Lower lobe of right lung (tissue), 2 donors: ENCODE data around the gene TREML4. TPM values are rescaled to one million over a fixed set of nuclear protein-coding genes. Genes with fewer than 3 reads are reported as not detected.

Source experiments
- ATAC-seq, 2 donors: fragments of 200-7000 bp; cut with Tn5 transposase; one replicate each; pipeline ENCODE4 v1.9.1; 2020 to 2022; ENCODE audit warnings: mild to moderate bottlenecking in 2 of 2, moderate library complexity in 2 of 2
- DNase-seq: peaks from one replicate; pipeline ENCODE4 v3.0.0-alpha.2; 2020
- H3K27ac ChIP-seq: fragments of 200-600 bp; one replicate; pipeline ENCODE4 v1.8.0; 2022
- H3K27me3 ChIP-seq: fragments of 200-600 bp; one replicate; pipeline ENCODE4 v1.8.0; 2022; ENCODE audit warnings: low read depth
- H3K36me3 ChIP-seq: fragments of 200-600 bp; one replicate; pipeline ENCODE4 v1.8.0; 2022; ENCODE audit warnings: mild to moderate bottlenecking
- H3K4me1 ChIP-seq: fragments of 200-600 bp; one replicate; pipeline ENCODE4 v1.8.0; 2022
- H3K4me3 ChIP-seq: fragments of 200-600 bp; one replicate; pipeline ENCODE4 v1.8.0; 2022; ENCODE audit warnings: mild to moderate bottlenecking
- H3K9me3 ChIP-seq: fragments of 200-600 bp; one replicate; pipeline ENCODE4 v1.8.0; 2022
- intact Hi-C: fragments of 100-400 bp; cut with DNase I; formaldehyde crosslinking; loops from one replicate; pipeline ENCODE4 v1.11.0; 2022
- total RNA-seq: library from RNA; stranded (reverse); fragmentation: NEBNext Ultra II Directional; extraction: Animal tissue kit (Norgen Biotek cat#: 25700); gene quantifications from one replicate; pipeline ENCODE4 v1.2.1, GENCODE V29; 2021
- TF ChIP-seq, protein P1 (sequence below): fragments of 200-600 bp; IDR thresholded peaks from one replicate; pipeline ENCODE4 v1.8.0; 2022; ENCODE audit warnings: antibody characterized with exemption, mild to moderate bottlenecking
- donor health status: DM: no; HTN: yes; CAD: no; lungs with severe emphysema.

TREML4 gene
- total RNA-seq, 1 donor from 2014 or later = not detected

DNA sequence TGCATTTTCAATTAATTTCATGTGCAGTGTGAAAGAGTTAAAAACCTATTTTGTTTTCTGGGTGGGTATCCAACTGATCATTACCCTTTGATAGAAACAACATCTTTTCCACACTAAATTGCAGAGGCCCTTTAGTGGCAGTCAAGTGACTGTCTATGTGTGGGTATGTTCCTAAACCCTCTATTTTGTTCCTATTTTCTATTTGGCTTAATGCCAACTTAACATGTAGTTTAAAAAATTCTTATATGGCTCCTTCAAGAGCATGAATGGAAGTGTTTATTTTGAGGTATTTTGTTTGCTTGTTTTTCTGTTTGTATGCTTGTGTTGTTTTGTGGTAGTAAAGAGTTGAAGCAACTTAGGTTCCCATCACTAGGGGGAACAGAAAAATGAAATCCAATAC lies 38.4 kb downstream of the TREML4 start:
- Histone ChIP-seq H3K27me3 (no peaks in the 10 kb centered on the region), H3K27ac (no peak overlapping the region), H3K9me3 (peaks cover 22% of the 10 kb centered on the region), H3K4me1 (no peaks in the 10 kb centered on the region), H3K36me3 (no peaks in the 10 kb centered on the region), H3K4me3 (no peak overlapping the region)
- TF ChIP-seq, protein P1, sequence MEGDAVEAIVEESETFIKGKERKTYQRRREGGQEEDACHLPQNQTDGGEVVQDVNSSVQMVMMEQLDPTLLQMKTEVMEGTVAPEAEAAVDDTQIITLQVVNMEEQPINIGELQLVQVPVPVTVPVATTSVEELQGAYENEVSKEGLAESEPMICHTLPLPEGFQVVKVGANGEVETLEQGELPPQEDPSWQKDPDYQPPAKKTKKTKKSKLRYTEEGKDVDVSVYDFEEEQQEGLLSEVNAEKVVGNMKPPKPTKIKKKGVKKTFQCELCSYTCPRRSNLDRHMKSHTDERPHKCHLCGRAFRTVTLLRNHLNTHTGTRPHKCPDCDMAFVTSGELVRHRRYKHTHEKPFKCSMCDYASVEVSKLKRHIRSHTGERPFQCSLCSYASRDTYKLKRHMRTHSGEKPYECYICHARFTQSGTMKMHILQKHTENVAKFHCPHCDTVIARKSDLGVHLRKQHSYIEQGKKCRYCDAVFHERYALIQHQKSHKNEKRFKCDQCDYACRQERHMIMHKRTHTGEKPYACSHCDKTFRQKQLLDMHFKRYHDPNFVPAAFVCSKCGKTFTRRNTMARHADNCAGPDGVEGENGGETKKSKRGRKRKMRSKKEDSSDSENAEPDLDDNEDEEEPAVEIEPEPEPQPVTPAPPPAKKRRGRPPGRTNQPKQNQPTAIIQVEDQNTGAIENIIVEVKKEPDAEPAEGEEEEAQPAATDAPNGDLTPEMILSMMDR = no peak
- DNase-seq (no peak), ATAC-seq (no peak)
- intact Hi-C loops = no loop called here

DNA sequence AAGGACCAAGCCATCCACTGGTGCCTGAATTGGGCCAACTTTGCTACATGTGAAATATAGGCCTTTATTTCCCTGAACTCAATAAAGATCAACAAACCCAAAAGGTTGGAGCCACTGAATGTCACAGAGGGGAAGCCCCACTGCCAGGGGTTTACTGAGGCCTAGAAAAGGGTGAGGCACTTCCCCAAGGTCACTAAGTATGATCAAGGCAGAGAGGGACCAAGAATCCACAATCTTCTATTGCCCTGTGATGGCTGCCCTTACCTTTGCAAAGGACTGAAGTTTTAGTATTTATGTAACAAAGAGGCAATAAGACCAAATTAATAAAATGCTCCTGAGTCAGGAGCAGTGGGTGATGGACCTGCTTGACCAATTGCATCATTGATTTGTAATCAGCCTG lies 40.3 kb downstream of the TREML4 start:
- DNase-seq (no peak), ATAC-seq (no peak)
- Histone ChIP-seq H3K27ac (no peak overlapping the region), H3K9me3 (peaks cover 4% of the 10 kb centered on the region), H3K4me3 (no peak overlapping the region), H3K27me3 (no peaks in the 10 kb centered on the region), H3K4me1 (peaks cover 4% of the 10 kb centered on the region), H3K36me3 (no peaks in the 10 kb centered on the region)
- TF ChIP-seq, protein P1 = no peak
- intact Hi-C loops = no loop called here

DNA sequence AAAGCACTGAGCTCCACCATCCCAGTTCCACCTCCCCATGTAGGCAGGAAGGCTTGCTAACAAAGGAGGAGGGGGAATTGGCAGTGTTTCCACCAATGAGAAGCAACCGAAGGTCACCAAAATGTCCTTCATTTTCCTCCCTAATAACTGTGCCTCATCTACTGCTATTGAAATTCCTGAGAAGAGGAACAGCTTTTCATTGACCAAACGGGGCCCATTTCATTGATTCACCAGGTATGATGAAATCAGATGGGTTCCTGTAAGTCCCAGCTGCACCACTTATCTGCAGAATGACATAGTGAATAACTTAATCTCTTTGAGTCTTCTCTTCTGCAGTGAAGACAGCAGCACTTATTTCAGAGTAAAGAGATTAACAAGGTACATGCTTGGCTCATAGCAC lies 41.0 kb downstream of the TREML4 start:
- Histone ChIP-seq H3K4me3 (no peak overlapping the region), H3K36me3 (no peaks in the 10 kb centered on the region), H3K27me3 (no peaks in the 10 kb centered on the region), H3K27ac (no peak overlapping the region), H3K4me1 (peaks cover 4% of the 10 kb centered on the region), H3K9me3 (no peaks in the 10 kb centered on the region)
- ATAC-seq (no peak), DNase-seq (no peak)
- intact Hi-C loops = no loop called here
- TF ChIP-seq, protein P1 = no peak

DNA sequence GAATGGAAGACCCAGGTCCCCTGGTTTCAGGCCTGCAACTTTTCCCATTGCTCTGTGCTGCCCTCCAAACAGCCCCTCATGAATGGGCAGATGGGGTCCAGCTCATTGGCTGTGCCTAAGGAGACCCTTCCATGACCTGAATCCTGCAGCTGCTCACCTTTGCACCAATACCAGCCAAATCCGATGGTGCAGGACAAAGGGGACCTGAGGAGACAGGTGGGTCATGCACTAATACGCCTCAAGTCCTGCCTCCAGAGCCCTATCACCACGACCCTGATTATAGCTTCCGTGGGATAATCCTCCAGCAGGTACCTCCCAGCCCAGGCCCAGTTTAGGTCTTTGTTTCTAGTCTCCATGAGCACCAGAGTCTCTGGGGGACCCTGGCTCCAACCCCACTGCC lies 41.6 kb downstream of the TREML4 start:
- Histone ChIP-seq H3K9me3 (no peaks in the 10 kb centered on the region), H3K4me3 (no peak overlapping the region), H3K4me1 (peaks cover 4% of the 10 kb centered on the region), H3K27ac (no peak overlapping the region), H3K27me3 (no peaks in the 10 kb centered on the region), H3K36me3 (no peaks in the 10 kb centered on the region)
- DNase-seq = no peak
- no peak for ATAC-seq
- TF ChIP-seq, protein P1 = no peak
- intact Hi-C loops = no loop called here

DNA sequence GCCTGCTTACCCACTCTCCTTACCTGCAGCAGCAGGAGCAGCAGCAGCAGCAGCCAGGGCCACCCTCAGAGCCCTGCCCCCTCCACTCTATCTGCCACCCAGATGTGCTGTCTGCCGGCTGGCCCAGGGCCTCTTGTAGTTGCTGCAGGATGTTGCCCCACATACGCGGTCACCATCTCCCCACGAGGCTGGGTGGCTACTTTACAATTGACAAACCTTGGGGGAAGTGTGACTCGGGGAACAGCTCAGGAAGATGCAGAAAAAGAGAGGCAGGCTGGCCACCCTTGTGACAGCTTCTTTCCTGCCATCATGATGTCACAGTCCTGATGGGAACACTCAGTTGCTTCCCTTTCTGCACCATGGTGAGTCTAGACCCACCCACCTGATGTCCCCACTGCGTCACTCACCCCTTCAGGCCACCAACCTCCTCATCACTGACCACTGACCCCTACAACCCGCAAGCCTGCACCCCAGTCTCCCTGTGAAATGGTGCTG lies 43.8 kb downstream of the TREML4 start:
- intact Hi-C loops = no loop called here
- Histone ChIP-seq H3K4me1 (peaks cover 4% of the 10 kb centered on the region), H3K9me3 (no peaks in the 10 kb centered on the region), H3K27ac (peak overlapping the region; percentile 31), H3K36me3 (no peaks in the 10 kb centered on the region), H3K4me3 (no peak overlapping the region), H3K27me3 (no peaks in the 10 kb centered on the region)
- DNase-seq (peak; percentile 88), ATAC-seq (peak; percentile 78 to 87)
- TF ChIP-seq, protein P1 = no peak
